Islet of Langerhans (tissue), 1 donor: ENCODE data around the gene OPN1LW.
"Not testable (repeated sequence)": the region's sequence is repeated elsewhere in the genome, so short reads cannot be mapped to it uniquely, and the experiment has no call there.

Source experiments
- FAIRE-seq: peaks from one replicate; lab custom pipeline; 2011; peaks lifted over from hg19 to GRCh38; lab: Jason Lieb, UNC

OPN1LW gene

DNA sequence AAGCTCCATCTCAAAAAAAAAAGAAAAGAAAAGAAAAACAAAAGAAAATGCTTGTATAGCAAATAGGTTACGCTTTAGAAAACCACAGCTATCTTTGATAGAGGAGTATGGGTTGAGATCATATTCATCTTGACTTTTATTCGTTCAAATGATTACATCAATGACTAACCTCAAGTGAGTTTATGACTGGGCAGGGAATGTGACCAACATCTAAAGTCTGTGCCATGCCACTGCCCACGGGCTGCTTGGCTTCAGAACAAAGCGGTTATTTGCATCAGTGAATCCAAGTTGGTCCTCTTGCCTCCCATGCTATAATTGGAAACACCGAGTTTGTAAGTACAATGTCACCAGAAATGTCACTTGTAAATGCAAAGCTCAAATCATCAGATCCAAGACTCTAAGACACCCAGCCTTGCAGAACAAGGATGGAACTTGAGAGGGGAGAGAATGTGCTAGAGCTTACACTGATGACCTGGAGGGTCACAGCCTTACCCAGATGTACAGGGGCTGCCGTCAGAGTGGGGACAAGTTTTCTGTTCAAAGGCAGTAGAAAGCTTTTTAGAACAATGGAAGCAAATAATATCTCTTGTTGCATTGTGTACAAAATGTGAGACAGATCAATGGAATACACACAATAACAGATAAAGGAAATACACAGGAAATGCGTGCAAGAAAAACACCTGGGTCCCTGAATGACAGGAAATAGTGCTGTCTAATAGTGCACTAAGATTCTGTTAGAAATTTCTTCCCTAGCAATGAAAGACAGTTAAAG, 8.4 kb upstream of the OPN1LW start:
- no peak for FAIRE-seq

DNA sequence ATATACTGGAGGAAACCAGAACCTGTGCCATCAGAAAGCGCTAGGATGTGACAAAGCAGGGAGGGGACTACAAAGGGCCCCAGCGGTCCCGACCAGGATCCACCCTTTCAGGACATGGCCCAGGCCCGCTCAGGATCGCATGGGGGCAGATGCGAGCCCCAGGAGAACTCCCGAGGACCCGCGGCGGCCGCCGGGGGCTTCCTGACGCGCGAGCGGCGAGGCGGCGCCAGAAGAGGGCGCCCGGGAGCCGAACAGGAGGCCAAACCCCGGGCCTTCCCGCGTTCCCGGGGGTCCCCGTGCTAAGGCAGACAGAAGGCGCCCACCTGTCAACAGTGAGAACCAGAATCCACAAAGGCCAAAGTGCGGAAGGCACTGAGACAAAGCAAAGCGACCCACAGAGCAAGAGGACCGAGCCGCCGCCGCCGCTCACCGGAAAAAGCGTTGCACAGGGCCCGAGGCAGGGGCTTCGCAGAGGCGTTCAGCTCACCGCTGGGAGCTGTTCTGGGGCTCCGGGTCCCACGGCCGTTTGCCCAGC, 7.3 kb upstream of the OPN1LW start:
- FAIRE-seq: no peak

GRCh38 chrX:154138857-154139256, 5.2 kb upstream of the OPN1LW start:
- no peak for FAIRE-seq

DNA sequence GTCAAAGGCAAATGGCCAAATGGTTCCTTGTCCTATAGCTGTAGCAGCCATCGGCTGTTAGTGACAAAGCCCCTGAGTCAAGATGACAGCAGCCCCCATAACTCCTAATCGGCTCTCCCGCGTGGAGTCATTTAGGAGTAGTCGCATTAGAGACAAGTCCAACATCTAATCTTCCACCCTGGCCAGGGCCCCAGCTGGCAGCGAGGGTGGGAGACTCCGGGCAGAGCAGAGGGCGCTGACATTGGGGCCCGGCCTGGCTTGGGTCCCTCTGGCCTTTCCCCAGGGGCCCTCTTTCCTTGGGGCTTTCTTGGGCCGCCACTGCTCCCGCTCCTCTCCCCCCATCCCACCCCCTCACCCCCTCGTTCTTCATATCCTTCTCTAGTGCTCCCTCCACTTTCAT, 3.8 kb upstream of the OPN1LW start:
- no peak for FAIRE-seq

DNA sequence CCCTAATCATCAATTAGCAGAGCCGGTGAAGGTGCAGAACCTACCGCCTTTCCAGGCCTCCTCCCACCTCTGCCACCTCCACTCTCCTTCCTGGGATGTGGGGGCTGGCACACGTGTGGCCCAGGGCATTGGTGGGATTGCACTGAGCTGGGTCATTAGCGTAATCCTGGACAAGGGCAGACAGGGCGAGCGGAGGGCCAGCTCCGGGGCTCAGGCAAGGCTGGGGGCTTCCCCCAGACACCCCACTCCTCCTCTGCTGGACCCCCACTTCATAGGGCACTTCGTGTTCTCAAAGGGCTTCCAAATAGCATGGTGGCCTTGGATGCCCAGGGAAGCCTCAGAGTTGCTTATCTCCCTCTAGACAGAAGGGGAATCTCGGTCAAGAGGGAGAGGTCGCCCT, 3.3 kb upstream of the OPN1LW start:
- FAIRE-seq: no peak

- no peak for FAIRE-seq
These were observed 1.7 kb upstream of the OPN1LW start for GRCh38 chrX:154142386-154142785.

DNA sequence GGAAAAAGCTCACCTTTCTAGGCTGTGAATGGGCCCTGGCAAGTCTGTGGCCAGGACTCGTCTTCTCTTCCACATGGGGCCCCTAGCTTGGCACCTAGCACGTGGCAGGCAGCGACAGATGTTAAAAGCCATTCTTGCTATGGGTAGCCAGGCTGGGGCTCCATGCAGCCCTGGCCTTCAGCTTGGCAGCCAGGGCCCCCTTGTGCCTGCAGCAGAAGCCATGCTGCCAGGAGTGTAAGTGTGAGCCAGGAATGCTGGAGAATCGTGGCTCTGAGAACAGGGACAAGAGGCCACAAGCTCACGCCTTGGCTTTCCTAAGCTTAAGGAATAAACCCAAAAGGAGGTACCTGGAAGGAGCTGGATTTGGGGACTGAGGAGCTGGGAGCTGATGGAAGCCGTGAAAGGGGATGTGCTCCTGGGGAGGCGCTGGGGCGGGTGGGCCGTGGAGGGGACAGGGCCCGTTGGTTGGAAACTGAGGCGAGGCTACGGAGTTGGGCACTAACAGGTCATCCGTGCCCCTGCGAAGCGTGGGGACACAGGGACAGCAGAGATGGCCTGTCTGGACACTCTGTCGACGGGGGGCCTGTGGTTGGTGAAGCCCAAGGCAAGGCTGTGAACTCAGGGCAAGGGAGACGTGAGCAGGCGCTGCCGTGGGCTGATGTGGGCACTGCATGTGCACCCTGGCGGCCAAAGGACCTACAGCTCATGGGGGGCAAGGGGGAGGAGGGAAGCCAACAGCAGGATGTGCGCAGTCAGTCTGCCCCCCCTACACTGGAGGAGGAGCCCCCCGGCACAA, 895 bp upstream of the OPN1LW start:
- no peak for FAIRE-seq

DNA sequence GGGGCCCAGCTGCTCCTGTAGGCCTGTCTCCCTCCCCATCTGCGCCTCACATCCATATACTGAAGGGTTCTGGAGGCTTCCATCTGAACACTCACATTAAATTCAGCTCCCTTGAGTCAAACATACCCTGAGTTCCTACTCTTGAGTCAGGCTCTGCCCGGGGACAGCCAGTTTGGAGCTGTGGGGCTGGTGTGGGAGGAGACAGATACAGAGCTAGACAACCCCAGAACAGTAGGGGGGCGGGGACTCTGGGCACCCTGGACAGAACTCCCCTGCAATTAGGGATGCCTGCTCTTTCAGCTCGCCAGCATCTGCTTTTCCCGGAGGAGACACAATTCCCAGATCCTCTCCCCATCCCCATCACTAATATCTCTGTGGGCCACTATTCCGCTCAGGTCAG, 7.0 kb downstream of the OPN1LW start:
- FAIRE-seq: not testable (repeated sequence)

- FAIRE-seq: not testable (repeated sequence)
These were observed 12.2 kb downstream of the OPN1LW start for GRCh38 chrX:154156221-154156620.

- FAIRE-seq: not testable (repeated sequence)
These were observed 13.2 kb downstream of the OPN1LW start for GRCh38 chrX:154157207-154157606.

DNA sequence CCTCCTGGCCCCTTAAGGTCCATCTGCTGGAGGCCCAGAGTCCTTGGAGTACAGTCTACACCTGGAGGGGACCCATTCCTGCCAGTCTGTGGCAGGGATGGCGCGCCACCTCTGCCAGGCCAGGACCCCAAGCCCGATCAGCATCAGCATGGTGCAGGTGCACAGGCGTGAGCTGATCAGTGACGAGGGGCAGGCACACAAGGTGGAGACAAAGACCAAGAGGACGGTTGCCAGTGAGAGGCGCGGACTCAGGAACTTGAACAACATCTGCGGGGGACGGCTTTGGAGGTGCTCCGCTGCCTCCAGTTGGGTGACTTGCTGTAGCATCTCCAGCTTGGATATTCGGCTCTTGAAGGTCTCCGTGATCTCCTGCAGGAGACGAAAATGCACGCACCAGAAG, 15.3 kb downstream of the OPN1LW start:
- FAIRE-seq: not testable (repeated sequence)

DNA sequence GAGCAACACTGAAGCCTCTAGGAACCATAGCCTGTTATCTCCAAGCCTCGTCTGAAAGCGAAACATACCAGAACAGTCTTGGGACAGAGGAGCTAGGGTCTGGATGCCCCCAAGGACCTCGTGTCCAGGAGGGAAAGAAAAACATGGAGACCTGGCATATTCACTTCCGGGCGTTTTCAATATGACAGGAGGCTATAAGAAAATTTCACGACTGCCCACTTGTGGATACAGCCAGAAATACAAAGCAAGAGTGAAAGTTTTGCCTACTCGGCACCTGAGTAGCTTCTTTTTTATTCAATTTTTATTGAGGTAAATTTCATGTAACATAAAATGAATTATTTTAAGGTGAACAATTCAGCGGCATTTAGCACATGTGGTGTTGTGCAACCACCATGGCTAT, 20.9 kb downstream of the OPN1LW start:
- not testable (repeated sequence) for FAIRE-seq

DNA sequence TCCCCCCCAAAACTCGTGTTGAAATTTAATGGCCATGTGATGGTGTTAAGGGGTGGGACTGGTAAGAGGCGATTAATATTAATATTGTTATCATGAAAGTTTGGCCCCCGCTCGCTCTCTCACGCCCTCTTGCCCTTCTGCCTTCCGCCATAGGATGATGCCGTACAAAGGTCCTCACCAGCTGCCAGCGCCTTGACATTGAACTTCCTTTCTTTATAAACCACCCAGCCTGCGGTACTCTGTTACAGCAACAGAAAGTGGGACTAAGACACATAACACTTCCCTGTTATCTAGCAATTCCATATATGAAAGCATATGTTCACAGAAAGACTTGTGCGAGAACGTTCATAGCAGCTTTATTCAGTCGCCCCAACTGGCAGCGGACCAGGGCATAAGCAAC, 24.3 kb downstream of the OPN1LW start:
- FAIRE-seq: not testable (repeated sequence)

GRCh38 chrX:154172535-154172943, 28.5 kb downstream of the OPN1LW start:
- FAIRE-seq: not testable (repeated sequence)

GRCh38 chrX:154174356-154174755, 30.3 kb downstream of the OPN1LW start:
- not testable (repeated sequence) for FAIRE-seq

DNA sequence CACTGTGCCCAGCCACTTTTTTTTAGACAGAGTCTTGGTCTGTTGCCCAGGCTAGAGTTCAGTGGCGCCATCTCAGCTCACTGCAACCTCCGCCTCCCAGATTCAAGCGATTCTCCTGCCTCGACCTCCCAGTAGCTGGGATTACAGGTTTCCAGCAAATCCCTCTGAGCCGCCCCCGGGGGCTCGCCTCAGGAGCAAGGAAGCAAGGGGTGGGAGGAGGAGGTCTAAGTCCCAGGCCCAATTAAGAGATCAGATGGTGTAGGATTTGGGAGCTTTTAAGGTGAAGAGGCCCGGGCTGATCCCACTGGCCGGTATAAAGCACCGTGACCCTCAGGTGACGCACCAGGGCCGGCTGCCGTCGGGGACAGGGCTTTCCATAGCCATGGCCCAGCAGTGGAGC, 38.3 kb downstream of the OPN1LW start, which contains the start of gene OPN1MW:
TSS of gene OPN1MW (plus strand) at position 301 of the 400 bp plus-strand sequence. CDS start at position 383, 82 bp downstream.
- FAIRE-seq: not testable (repeated sequence)

DNA sequence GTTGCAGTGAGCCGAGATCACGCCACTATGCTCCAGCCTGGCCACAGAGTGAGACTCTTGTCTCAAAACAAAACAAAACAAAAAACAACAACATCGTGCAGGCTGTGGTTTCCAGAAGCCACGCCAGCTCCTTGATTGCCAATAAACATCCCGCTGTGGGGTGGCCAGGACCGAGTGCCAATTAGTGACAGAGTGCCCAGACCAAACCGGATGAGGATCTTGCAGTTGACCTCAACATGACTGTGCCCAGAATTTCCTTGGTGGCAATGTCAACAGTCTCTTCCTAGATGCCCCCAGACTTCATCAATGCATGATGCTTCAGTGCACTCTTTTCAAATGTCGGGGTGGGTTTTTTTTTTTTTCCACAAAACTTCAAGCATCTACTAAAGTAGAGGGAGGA, 39.8 kb downstream of the OPN1LW start:
- FAIRE-seq: not testable (repeated sequence)

DNA sequence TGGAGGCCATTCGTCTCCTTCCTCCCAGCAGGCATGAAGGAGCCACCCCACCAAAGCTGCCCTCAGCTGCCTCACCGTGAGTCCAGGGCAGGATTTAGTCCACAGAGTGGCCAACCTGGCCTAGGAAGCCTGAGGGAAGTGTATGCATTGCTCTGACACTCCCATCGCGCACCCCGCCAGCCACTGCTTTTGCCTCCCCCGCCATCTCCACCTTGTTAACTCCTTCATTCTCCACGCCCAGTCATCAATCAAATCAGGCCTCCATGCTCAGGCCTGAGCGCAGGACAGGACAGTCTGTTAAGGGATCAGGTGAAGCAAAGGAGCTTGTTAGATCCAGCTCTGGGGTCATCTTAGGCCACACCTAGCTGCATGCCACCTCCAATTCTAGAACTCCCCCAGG, 48.8 kb downstream of the OPN1LW start:
- not testable (repeated sequence) for FAIRE-seq

DNA sequence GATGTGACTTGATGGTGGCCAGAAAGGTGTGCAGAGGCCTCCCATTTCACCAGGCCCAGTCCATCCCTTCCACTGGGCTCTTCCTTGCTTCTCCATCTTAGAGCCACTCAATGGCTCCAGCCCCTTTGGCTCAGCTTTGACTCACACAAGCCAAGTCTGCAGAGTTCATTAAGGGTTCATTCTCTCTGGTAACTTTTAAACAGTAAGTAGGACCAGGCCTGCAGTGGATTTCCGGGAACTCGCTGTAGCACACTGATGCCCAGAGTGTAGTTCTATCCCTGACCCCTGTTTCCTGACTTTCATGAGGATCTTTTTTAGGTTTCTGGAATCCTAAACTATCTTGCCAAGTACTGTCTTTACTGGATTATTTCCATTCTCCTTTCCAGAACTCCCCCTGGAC, 50.3 kb downstream of the OPN1LW start:
- FAIRE-seq: not testable (repeated sequence)

GRCh38 chrX:154196466-154196865, 52.4 kb downstream of the OPN1LW start:
- FAIRE-seq: not testable (repeated sequence)
